ENCODE measurements around the gene NUP62. TPM values are rescaled to one million over a fixed set of nuclear protein-coding genes. Genes with fewer than 3 reads are reported as not detected.

NUP62 gene
- total RNA-seq, 5 donors from 2014 or later (not counting 1 experiment from before 2014, with no cell fraction given) = 36.2 to 67.5 (median 59.5) TPM

Other genes with a start within 250 kb of the NUP62 start
- 1 to 10 TPM; 3.5 to 6.4 (median 5.6) TPM for gene ADM5, start 239.9 kb downstream of the NUP62 start, total RNA-seq
- gene CPT1C, start 238.4 kb downstream of the NUP62 start, total RNA-seq = 1 to 10 TPM in 4 of 5 donors, not detected in 1; 1.4 to 2.2 (median 1.5) TPM
- gene TSKS, start 166.2 kb downstream of the NUP62 start, total RNA-seq = 1 to 10 TPM in 3 of 5 donors, under 1 TPM in 2; 0.23 to 4.1 (median 2.1) TPM
- 10 to 100 TPM; 49.6 to 64.8 (median 62.2) TPM for gene AP2A1, start 162.5 kb downstream of the NUP62 start, total RNA-seq
- 10 to 100 TPM; 12.8 to 31.2 (median 23.7) TPM for gene FUZ, start 116.2 kb downstream of the NUP62 start, total RNA-seq
- gene MED25, start 111.2 kb downstream of the NUP62 start, total RNA-seq = 10 to 100 TPM; 46.0 to 64.1 (median 57.6) TPM
- gene PTOV1, start 78.3 kb downstream of the NUP62 start, total RNA-seq = 100 to 1,000 TPM; 149 to 165 (median 156) TPM
- 100 to 1,000 TPM; 129 to 209 (median 193) TPM for gene PNKP, start 61.9 kb downstream of the NUP62 start, total RNA-seq
- 10 to 100 TPM; 13.3 to 24.9 (median 21.4) TPM for gene AKT1S1, start 52.1 kb downstream of the NUP62 start, total RNA-seq
- 100 to 1,000 TPM in 1 of 5 donors, 10 to 100 TPM in 4; 46.5 to 102 (median 88.6) TPM for gene TBC1D17, start 51.8 kb downstream of the NUP62 start, total RNA-seq
- 10 to 100 TPM in 1 of 5 donors, 1 to 10 TPM in 4; 2.0 to 12.4 (median 4.0) TPM for gene IL4I1, start 32.6 kb downstream of the NUP62 start, total RNA-seq
- gene ATF5, start 299 bp downstream of the NUP62 start, total RNA-seq = 10 to 100 TPM in 3 of 5 donors, 1 to 10 TPM in 2; 8.5 to 18.9 (median 11.2) TPM
- gene SIGLEC11, start 31.7 kb upstream of the NUP62 start, total RNA-seq = under 1 TPM in 2 of 5 donors, not detected in 3; 0.09 to 0.23 TPM
- 100 to 1,000 TPM in 2 of 5 donors, 10 to 100 TPM in 3; 84.0 to 104 (median 99.3) TPM for gene VRK3, start 95.9 kb upstream of the NUP62 start, total RNA-seq
- gene ZNF473, start 96.5 kb upstream of the NUP62 start, total RNA-seq = 10 to 100 TPM in 3 of 5 donors, 1 to 10 TPM in 2; 6.0 to 13.9 (median 10.4) TPM
- gene IZUMO2, start 233.8 kb upstream of the NUP62 start, total RNA-seq = not detected

Data from T-cell (primary cell).